Stimulated activated CD8-positive, alpha-beta memory T cell treated with anti-CD3 and anti-CD28 coated beads, Interleukin-15, amount 100 ng/mL, for 4 hours (primary cell): ENCODE data around the gene NLGN4X.
"Not testable (repeated sequence)": the region's sequence is repeated elsewhere in the genome, so short reads cannot be mapped to it uniquely, and the experiment has no call there.

Experiments
- DNase-seq, 2 donors: peaks; one replicate each; pipeline ENCODE4 v3.0.0-alpha.2; 2020; ENCODE audit warnings: low read depth in 2 of 2

Gene NLGN4X

DNA sequence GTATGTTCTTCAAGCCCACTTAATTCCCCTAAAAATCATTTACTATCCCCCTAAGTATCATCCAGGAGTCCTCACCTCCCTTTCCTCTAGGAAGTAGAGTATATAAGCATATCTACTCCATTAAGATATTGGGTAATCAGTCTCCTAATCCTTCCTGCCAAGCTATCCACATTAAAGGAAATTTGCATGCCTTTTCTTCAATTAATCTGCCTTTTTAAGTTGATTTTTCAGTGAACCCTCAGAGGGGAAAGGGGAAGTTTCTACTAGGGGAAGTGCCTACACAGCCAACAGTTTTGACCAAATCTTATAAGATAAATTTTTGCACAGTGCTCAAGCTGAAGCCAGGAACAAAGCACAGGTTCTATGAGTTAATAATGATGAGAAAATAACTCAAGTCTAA lies 222.8 kb downstream of the NLGN4X start:
- no peak for DNase-seq

DNA sequence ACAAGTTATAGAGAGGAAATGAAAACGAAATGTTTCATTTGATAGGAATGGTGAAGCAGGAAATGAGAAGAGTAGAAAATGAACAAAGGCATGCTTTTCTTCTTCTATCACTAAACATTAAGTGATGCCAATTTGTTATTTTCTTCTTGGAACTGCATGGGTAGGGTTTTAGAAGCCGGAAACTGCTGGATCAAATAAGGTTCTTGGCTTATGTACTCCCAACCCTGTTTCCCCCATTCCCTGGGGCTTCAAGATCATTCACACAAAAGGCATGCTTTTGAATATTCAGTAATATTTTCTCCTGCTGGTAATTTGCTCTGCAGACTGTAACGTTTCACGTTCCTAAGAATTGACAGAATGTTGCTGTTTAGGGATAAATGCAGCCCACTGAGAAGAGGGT lies 224.1 kb downstream of the NLGN4X start:
- no peak for DNase-seq

DNA sequence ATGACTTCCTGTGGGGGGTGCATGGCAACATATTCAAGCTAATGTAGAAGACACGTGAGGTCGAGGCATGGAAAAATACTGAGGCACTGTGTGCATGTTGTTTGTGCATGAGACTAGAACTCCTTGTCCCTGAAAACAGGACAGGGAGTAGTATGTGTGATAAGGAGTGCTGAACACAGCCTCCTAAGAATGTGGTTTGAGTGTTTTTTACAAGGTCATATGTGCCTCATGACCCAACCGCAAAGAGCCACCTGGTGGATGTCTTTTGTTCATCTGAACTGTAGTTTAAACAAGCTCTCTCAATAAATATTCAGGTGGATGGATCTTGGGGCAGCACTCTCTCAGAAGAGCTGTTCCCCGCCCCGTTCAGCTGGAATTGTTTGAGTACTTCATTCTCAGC lies 226.6 kb downstream of the NLGN4X start:
- DNase-seq = no peak

DNA sequence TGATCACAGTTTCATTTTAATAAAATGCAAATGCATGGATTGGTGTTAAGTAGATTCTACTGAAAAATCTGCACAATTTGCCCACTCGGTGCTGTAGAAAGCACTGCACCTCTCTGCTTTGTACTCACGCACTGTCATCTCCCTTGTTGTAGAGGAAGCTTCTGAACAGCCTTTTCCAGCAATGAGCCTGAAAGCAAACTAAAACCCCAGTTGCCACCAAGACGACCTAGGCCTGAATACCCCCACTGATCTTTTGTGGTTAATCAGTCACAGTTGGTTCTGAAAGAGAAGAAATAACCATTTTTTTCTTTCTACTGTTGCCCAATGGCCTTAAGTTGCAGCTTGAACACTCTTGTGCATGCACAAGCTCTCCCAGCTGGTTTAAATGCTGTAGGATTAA lies 229.8 kb downstream of the NLGN4X start:
- DNase-seq = no peak

DNA sequence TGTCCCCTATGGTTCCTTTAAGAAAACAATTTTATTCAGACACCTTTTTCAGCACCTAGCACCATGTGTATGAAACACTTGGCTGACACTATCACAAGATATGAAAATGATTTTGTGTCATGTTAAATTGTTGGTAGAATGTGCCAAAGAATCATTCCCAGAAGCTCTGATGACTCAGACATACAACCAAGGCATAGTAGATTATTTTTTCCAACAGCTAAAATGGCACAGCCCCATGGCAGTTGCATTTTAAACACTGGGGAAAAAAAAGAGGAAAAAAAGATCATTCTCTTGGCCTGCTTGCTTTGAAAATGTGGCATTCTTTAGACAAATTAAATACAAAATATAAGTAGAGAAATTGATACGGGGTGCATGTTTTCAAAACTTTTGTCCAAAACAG lies 230.2 kb downstream of the NLGN4X start:
- DNase-seq = no peak

DNA sequence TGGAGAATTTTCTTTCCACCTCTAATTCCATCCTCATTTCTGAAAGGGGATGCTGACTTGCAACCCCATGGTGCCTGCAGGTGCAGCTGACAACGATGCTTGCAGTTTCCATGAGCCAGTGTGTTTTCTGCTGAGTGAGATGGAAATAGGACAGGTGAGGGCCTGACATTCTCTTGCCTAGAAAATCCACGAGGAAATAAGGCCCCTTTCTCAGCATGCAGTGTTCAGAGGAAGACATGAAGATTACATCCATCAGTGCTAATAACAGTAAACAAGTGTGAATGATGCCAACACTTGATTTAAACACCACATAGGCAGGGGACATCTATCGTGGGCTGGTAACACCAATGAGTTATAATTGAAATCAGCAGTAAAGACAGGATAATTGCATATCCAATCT lies 237.3 kb downstream of the NLGN4X start:
- no peak for DNase-seq

DNA sequence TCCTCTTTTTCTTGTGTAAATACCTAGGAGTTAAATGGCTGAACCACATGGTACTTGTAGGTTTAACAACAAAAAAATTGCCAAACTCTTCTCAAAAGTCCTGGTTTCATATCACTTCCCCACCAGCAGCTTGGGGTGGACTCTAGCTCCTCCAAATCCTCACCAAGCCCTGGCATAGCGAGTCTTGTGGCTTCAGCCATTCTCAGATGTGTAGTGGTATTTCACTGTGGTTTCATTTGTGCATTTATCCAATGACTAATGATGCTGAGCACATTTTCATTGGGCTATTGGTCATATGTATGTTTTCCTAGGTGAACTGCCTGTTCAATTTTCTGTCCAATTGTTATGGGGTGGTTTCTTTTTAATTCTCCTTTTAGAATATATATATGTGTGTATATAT lies 249.3 kb downstream of the NLGN4X start:
- DNase-seq = no peak

DNA sequence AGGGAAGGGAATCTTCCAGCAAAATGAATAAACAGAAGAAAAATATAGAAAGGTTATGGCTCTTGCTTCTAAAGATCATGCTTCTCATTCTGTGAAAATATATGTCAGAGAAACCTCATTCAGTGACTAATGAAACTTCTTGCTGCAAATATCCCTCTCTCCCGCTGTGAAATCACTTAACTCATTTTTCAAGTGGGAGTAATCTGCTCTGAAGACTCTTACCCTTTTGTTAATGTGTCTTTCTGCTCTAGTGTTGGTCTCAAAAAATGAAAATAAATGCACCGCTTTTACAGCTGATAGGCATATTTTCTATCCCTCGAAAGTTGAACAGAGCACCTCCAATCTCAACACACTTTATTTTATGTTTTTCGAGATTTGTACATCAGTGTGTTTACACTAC lies 252.3 kb downstream of the NLGN4X start:
- DNase-seq = no peak

DNA sequence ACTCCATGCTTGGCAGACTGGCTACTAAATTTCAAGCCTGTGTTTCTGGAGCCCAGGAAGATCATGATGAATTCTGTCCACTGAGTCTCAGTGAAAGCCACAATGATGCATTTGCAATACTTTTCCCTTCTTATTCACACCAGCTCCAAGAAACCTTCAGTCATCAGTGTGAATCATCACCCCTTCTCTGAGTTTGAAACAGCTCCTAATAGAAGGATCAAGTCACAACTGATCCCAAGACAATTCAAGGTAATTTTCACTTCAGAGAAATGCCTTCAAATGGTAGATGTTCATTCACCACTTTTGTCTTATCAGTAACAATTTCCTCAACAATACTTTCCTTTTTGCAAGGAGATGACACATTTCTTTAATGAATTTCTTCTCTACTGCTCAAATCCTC lies 257.4 kb downstream of the NLGN4X start:
- no peak for DNase-seq

DNA sequence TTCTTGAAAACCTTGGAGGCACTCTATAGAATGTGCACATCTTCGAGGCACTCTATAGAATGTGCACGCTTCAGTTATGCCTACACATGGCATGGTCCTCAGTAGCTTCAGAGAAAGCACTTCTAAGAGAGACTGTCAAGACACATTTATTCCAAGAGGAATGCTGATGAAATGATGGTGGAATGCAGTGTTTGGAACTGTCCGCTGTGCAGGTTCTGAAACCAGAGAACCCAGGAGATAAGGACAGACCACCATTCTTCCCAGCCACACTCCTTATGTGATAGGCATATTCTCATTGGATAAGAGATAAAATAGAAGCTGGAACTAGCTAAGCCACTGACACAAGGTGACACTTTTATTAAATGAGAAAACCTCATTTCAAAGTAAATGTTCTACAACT lies 263.3 kb downstream of the NLGN4X start:
- DNase-seq = no peak

DNA sequence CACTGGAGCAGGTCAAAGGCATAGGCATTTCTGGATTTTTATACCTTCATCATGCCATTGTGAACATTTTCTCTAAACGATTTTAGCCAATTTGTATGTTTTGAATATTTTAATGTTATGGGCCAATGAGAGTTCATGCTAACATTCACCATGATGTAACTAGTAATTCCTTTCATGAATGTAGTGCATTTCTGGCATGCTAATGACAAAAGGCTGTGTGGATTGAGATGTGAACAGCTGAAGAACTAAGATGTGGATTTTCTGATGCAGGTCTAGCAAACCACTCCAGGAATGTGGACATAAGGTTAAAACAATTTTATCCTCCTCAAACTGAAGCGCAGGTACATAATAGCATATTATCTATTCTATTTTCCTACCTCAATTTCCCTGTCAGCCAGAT lies 269.4 kb downstream of the NLGN4X start:
- no peak for DNase-seq

DNA sequence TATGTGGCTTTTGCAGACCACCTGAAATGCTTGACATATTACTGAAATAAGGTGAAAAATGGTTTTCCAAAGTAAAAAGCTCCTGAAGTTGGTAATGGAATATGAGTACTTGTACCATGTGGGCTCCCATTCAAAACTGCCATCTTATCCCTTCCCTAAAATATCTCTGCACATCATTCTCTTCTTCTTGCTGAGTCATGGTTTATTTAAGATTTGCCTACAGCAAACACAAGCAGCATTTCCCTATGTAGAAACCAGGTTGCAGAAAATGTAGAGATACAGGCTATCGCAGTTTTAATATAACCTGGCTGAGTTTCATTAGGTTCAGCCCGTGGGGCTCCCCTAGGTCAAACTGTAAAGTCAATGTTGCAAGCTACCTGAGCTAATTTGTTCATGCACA lies 270.1 kb downstream of the NLGN4X start:
- DNase-seq = no peak

DNA sequence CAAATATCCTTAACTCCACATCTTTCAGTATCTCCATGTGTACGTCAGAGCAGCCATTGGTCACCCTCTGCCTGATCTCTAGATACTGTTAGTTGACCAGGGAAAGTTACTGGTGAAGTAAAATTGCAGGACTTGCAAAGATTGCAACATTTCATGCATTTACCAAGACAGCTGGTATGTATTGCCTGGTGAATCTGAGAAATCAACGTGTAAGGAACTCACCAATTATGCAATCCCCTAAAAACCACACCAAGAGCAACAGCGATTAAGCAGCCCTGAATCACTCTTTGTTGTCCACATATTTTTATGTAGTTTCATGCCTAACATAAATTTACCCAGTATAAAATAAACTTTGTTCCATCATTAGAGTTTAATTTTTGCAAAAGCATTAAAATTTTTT lies 271.2 kb downstream of the NLGN4X start:
- DNase-seq = no peak

DNA sequence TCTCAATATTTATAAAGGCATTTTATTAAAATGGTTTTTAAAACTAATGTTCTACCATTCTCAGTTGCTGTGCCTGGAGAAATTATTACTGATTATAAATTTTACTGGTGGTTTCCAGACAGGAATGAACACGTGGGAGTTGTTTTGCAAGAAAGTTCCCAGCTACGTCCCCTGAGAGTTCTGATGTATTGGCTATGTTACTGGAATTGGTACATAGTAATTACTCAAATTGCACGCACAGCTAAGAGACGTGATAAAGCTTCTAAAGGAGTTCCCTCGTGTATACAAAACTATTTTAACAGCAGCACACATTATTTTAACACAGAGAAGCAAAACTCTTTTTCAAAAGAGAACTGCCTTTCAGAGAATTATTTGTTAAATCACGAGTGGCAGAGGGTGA lies 292.2 kb downstream of the NLGN4X start:
- no peak for DNase-seq

DNA sequence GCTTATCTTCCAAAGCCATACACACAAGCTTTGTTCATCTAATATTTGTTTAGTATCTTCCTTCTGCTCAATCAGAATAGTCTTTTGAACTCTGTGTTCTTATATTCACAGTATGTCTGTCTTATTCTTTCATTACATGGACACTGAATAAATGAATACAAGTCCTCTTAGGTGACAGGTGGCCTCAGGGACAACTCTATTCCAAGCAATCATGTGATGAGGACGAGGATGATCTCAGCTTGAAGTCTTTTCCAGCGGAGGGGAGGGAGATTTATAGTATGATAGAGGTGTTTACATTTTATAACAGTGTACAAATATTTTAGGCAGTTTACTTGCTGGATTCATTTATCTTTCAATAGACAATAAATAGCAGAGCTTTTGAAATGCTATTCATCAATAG lies 300.4 kb downstream of the NLGN4X start:
- DNase-seq = no peak

DNA sequence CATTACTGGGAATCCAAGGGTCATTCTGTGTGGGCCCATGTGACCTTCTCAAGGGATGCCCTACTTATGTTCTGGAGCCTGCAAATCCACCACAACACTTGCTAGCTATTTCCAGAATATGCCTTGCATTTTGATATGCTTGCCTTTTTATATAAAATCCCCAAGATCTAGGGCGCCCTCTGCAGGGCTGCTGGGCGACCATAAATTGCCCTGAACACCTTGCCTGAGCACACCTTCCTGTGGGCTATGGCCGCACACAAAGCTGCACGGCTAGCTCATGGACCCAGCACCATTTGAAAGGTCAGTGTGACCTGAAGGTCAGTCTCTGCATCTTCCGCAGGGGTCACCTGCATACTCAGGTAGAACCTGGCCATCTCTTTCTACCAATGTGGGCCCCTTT lies 311.7 kb downstream of the NLGN4X start:
- DNase-seq = no peak

DNA sequence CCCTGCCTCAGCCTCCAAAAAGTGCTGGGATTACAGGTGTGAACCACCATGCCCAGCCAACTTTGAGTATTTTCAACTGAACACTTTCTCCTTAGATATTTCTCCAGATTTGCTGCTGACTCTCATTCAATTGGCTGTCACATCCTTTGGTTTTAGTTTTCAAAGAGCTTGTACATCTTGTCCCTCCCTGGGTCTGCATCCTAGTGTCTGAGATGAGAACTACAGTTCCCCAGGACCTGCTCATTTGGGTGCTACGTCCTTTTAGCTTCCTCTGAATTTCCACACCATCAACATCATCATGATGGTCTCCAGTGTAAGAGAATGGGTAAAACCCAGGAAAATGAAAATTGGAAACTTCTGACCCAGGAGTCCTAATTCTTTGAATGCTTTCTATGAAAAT lies 312.9 kb downstream of the NLGN4X start:
- no peak for DNase-seq

DNA sequence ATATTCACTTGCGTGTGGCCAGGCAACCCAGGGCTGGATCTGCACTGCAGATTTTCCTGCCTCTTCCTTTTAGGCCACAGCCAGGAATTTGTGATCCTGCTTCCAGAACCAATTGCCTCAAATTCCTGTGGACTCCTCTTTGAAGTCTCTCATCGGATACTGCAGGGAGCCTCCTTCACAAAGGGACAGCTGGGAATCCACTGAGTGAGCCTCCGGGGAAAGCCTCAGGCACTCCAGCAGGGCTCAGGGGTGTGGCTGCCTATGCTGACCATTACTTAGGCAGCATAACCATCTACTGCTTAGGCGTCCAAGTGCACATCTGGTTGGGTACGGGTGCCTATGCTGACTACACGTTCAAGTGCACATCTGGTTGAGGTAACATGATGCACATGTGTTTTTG lies 321.5 kb downstream of the NLGN4X start:
- DNase-seq = no peak

DNA sequence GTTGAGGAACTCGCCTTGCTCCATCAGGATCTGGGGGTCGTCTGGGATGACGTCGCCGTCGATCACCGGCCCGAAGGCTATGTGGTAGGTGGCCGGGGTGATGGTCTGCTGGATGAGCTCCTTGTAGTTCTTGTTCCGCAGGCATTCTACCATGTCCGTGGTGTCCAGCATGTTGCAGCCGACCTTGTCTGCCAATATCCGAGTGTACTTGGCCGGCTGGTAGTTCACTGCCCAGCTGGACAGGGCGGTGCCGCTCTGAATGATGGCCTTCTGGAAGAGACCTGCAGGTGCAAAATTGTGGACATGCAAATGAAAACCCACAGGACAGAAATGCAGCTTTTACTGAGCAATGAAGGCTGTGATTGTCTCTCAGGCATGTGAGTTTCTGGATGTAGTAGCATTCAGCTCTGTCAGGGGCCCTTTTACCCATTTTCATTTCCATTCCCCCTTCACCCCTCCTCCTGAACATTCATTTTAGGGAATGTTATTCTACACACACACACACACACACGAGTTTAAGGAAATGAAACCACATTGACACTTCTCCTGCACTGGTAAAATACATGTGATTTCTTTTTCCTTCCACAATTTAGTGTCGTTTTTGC lies 325.0 kb downstream of the NLGN4X start:
- DNase-seq = not testable (repeated sequence)

DNA sequence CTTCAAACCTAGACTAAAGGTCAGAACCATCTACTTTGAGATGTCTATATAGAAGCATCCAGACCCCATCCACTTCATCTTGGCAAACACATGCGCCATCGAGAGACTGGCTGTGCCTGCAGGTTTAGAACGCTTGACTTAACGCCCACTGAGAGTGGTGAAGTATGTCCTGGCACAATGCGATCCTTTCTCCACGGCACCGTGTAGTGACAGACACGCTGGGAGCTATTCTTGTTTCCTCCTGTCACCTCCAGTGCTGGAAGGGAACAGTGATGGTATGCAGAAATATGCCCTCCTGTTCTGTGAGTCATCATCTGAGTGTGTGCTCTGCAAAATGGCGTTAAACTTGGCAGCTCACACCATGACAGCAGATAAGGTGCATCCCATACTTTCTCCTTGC lies 330.2 kb downstream of the NLGN4X start:
- DNase-seq = no peak

DNA sequence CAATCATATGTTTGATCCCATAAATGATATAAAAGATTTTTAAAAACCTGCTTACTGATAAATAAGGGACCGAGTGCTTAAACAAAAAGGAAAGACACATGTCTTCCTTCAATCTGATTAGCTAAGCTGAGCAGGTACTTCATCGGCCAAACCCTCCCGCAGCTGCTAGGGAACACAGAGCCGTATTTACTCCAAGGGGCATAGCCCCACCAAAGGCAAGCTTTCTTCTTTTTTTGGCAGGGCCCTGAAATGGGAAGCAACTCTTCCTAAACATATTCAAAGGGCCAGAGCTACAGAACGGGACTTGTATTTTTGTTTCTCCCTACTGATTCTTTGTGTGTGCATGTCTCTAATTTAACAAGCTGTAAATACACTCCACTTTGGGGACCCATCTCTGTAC lies 337.3 kb downstream of the NLGN4X start:
- no peak for DNase-seq

DNA sequence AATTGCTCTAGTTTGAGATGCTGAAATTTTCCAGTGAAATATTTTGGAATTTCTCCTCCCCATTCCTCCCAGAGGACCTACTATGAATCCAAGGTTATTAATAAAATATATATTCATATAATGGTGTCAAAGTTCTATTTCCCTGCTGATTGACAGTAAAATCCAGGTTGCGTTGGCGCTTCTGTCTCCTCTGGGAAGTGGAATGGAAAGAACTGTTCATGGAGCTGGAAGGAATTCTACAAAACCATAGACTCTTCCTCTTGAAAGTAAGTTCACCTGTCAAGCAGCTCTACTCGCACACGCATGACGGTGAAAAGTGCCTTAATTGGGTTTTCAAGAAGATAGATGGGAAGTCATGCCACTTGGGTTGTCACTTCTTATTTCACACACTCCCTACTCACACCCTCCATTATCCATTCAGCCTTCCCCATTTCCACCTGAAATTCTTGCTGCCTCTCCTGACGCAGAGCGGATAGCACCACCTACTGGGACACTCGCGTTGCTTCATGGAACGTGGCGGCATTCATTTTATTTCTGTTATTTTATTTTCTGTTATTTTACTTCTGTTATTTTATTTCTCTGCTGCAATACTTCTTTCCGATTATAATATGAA lies 351.6 kb downstream of the NLGN4X start:
- no peak for DNase-seq

DNA sequence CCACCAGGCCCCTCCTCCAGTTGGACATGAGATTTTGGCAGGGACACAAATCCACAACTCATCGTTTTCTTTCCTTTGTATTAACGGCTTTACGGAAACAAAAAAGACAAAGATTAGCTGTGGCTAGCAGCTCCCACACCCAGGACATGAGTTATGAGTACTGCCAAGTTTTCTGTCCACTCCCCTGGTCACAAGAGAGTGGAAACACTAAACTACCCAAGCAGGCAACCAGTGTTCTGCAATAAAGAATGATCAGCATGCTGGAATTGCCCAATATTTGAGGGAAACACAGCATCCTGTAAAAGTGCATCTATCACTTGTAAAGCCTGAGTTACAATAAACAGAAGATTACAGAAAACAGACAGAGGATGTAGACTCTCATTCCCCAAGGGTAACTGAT lies 358.4 kb downstream of the NLGN4X start:
- DNase-seq = no peak

DNA sequence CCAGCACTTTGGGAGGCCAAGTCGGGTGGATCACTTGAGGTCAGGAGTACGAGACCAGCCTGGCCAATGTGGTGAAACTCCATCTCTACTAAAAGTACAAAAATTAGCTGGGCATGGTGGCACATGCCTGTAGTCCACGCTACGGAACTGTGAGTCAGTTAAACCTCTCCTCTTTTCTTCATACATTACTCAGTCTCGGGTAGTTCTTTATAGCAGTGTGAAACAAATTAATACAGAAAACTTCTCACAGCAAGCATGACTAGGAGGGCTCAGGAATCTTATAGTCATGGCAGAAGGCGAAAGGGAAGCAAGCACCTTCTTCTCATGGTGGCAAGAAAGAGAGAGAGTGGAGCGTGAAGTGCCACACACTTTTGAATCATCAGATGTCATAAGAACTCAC lies 358.9 kb downstream of the NLGN4X start:
- no peak for DNase-seq
